Testis (tissue), 3 donors: ENCODE results near the gene GOLGA6L2. TPM values are rescaled to one million over a fixed set of nuclear protein-coding genes. Genes with fewer than 3 reads are reported as not detected.
"Not testable (repeated sequence)": the region's sequence is repeated elsewhere in the genome, so short reads cannot be mapped to it uniquely, and the experiment has no call there.

Experiments
- DNase-seq: peaks from one replicate; pipeline ENCODE4 v3.0.0-alpha.2; 2019
- H3K27ac ChIP-seq, 2 donors: fragments of 200-600 bp; sonication (generic); one replicate each; pipeline ENCODE4 v1.5.1; 2019
- H3K27me3 ChIP-seq: fragments of 200-600 bp; sonication (generic); one replicate; pipeline ENCODE4 v1.5.1; 2019
- H3K36me3 ChIP-seq: fragments of 200-600 bp; sonication (generic); one replicate; pipeline ENCODE4 v1.5.1; 2017; ENCODE audit warnings: low read depth; ENCODE audit errors: missing control alignments
- H3K4me1 ChIP-seq: fragments of 200-600 bp; sonication (generic); one replicate; pipeline ENCODE4 v1.5.1; 2019
- H3K4me3 ChIP-seq, 2 donors: fragments of 200-600 bp; sonication (generic); one replicate each; pipeline ENCODE4 v1.5.1; 2017 to 2019
- H3K9me3 ChIP-seq: fragments of 200-600 bp; sonication (generic); one replicate; pipeline ENCODE4 v1.5.1; 2017
- POLR2A ChIP-seq: fragments of 450-650 bp; IDR thresholded peaks from one replicate; pipeline ENCODE4 v1.6.1; 2017; ENCODE audit warnings: antibody characterized with exemption, mild to moderate bottlenecking, moderate library complexity
- WGBS, 2 donors: methylation state at CpG; one replicate each; pipeline ENCODE4 v1.1.5; 2018; 5-methylcytosine and 5-hydroxymethylcytosine counted together
- intact Hi-C: fragments of 100-400 bp; cut with DNase I; formaldehyde crosslinking; loops from one replicate; pipeline ENCODE4 v1.15.1; 2023; ENCODE audit warnings: low total_unique reads
- polyA plus RNA-seq: library from polyadenylated mRNA; stranded (reverse); fragments of 350-450 nt; fragmentation: Illumina TruSeq; extraction: RNeasy Lipid Tissue Mini Kit (QIAGEN cat#74804); gene quantifications from one replicate; pipeline ENCODE4 v1.2.3, GENCODE V29; 2014; ENCODE audit warnings: low read depth, low replicate concordance; ENCODE audit not compliant: insufficient read depth
- total RNA-seq, 2 donors: library from RNA; depleted of rRNA; stranded (reverse); fragments of >200 nt; gene quantifications; one replicate each; pipeline ENCODE4 v1.2.3, GENCODE V29; 2016
- TF ChIP-seq, protein P1 (sequence below), 3 experiments: fragments of 450-650 bp in 2 of 3; fragments of 200-600 bp in 1 of 3; sonication (generic) in 1 of 3; IDR thresholded peaks; one replicate each; pipeline ENCODE4 v1.5.1; 2016 to 2019; ENCODE audit warnings: antibody characterized with exemption in 3 of 3, mild to moderate bottlenecking in 2 of 3, moderate library complexity in 1 of 3

The GOLGA6L2 gene
- total and polyA plus RNA-seq, 3 donors from 2014 or later: 4.2 to 32.0 (median 14.6) TPM

DNA sequence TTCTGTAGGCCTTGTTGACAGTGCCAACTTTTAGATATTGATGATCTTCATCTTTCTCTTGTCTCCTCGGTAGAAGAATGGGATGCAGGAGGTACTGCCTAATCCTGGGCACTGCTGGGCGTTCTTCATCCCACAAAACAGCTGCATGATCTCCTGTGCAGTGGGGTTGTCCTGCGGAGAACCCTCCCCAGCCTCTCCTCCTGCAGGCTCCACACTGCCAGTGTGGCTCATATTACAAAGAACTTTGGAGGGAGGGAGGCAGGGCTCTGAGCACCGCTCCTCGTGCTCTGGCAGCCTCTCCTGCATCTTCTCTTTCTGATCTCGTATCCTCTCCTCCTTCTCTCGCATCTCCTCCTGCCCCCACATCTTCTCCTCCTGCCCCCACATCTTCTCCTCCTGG, 7.5 kb downstream of the GOLGA6L2 start:
- no peak overlapping the region for H3K27ac ChIP-seq
- H3K9me3 ChIP-seq: no peaks in the 10 kb centered on the region
- TF ChIP-seq, protein P1, sequence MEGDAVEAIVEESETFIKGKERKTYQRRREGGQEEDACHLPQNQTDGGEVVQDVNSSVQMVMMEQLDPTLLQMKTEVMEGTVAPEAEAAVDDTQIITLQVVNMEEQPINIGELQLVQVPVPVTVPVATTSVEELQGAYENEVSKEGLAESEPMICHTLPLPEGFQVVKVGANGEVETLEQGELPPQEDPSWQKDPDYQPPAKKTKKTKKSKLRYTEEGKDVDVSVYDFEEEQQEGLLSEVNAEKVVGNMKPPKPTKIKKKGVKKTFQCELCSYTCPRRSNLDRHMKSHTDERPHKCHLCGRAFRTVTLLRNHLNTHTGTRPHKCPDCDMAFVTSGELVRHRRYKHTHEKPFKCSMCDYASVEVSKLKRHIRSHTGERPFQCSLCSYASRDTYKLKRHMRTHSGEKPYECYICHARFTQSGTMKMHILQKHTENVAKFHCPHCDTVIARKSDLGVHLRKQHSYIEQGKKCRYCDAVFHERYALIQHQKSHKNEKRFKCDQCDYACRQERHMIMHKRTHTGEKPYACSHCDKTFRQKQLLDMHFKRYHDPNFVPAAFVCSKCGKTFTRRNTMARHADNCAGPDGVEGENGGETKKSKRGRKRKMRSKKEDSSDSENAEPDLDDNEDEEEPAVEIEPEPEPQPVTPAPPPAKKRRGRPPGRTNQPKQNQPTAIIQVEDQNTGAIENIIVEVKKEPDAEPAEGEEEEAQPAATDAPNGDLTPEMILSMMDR (IDR thresholded peaks at IDR 0.05): no peak
- H3K27me3 ChIP-seq: no peaks in the 10 kb centered on the region
- intact Hi-C loops: no loop called here
- H3K4me1 ChIP-seq: no peaks in the 10 kb centered on the region
- WGBS, 2 donors: 70% methylated on average over 3 to 7 of the region's 7 CpGs
- H3K4me3 ChIP-seq: no peak overlapping the region
- H3K36me3 ChIP-seq: no peaks in the 10 kb centered on the region
- no peak for DNase-seq

DNA sequence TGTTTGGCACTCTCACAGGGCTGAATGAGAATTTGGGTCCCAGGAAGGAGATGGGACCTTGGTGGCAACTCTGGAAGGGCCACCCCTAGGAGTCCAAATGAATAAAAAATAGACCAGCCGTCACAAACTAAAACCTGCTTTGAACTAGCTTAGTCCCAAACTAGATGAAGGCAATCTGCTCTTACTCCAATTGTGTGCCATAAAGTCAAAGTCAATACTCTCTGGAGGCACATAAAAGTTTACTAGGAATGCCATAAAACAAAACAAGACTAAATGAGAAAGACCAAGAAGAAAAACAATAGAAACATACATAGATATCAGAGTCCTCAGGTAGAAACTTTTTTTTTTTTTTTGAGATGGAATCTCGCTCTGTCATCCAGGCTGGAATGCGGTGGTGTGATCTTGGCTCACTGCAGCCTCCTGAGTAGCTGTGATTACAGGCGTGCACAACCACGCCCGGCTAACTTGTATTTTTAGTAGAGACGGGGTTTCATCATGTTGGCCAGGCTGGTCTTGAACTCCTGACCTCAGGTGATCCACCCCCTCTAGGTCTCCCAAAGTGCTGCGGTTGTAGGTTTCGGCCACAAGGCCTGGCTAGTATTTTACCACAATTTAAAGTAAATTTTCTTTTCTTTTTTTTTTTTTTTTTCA, 8.1 kb downstream of the GOLGA6L2 start:
- DNase-seq: no peak
- no peaks in the 10 kb centered on the region for H3K36me3 ChIP-seq
- 77 to 80% methylated on average over 9 of the region's 9 CpGs for WGBS, 2 donors
- H3K27ac ChIP-seq: no peak overlapping the region
- H3K9me3 ChIP-seq: no peaks in the 10 kb centered on the region
- H3K4me1 ChIP-seq: no peaks in the 10 kb centered on the region
- no peaks in the 10 kb centered on the region for H3K27me3 ChIP-seq
- intact Hi-C loops: no loop called here
- TF ChIP-seq, protein P1 (IDR thresholded peaks at IDR 0.05): no peak
- no peak for TF ChIP-seq POLR2A
- H3K4me3 ChIP-seq: no peak overlapping the region

DNA sequence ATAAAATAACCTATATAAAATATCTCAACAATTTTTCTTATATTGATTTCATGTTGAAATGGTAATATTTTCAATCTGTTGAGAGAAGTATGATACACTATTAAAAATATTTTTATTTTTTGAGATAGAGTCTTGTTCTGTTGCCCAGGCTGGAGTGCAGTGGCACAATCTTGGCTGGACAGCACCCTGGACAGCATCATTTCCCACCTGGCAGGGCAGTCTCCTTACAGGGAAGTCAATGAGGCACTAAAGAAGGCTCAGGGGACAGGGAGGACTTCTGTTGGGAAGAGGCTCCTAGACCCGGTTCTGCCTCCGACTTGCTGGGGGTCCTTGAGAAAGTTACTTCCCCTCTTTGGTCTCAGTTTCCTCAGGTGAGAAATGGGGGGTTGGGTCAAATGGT, 9.4 kb downstream of the GOLGA6L2 start:
- Histone ChIP-seq H3K4me3 (no peak overlapping the region), H3K9me3 (no peaks in the 10 kb centered on the region), H3K27ac (no peak overlapping the region), H3K36me3 (no peaks in the 10 kb centered on the region), H3K4me1 (no peaks in the 10 kb centered on the region), H3K27me3 (no peaks in the 10 kb centered on the region)
- intact Hi-C loops: no loop called here
- 82 to 85% methylated on average over 2 of the region's 2 CpGs for WGBS, 2 donors
- TF ChIP-seq, protein P1 (IDR thresholded peaks at IDR 0.05): no peak
- no peak for TF ChIP-seq POLR2A
- no peak for DNase-seq

DNA sequence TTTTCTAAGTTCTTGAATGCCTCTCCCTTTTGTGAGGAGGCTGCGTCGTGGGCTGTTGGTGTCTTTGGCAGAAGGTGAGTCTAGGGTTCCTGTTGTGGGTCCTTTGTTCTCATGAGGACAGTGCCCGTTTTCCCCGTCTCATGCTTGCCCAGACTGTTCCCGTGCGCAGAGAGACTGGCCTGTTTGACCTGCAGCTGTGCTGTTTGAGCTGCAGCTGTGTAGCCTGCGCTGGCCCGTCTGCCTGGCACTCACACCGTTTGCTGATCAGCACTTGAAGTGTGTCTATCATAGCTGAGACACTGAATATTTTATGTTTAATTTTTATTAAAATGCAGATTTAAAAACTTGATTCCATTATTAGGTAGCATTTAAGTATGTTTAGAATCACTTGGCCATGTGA, 9.9 kb downstream of the GOLGA6L2 start:
- H3K4me1 ChIP-seq: no peaks in the 10 kb centered on the region
- H3K9me3 ChIP-seq: no peaks in the 10 kb centered on the region
- no peak overlapping the region for H3K27ac ChIP-seq
- H3K27me3 ChIP-seq: no peaks in the 10 kb centered on the region
- TF ChIP-seq, protein P1 (IDR thresholded peaks at IDR 0.05): no peak
- TF ChIP-seq POLR2A: no peak
- no peak overlapping the region for H3K4me3 ChIP-seq
- no peaks in the 10 kb centered on the region for H3K36me3 ChIP-seq
- no peak for DNase-seq
- intact Hi-C loops: no loop called here
- WGBS, 2 donors: 76 to 77% methylated on average over 9 of the region's 9 CpGs

DNA sequence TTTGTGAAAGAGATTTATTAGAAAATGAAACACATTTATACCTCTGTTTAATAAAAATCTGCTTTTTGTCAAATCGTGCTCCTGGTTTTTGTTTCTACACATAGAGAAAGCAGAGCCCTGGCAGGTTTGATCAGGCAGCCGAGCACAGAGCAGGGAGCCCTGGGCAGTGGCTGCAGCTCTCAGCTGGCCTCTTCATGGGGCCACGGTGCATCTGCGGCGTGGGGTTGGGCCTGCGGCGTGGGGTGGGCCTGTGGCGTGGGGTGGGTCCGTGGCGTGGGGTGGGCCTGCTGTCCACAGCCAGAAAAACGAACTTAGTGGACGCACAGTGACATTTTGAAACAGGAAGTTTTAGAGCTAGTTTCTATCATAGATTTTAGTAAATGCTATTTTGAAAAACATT, 10.6 kb downstream of the GOLGA6L2 start:
- no peak for DNase-seq
- intact Hi-C loops: no loop called here
- TF ChIP-seq, protein P1 (IDR thresholded peaks at IDR 0.05): no peak
- TF ChIP-seq POLR2A: no peak
- no peaks in the 10 kb centered on the region for H3K9me3 ChIP-seq
- 80 to 87% methylated on average over 12 of the region's 12 CpGs for WGBS, 2 donors
- H3K27ac ChIP-seq: no peak overlapping the region
- H3K4me3 ChIP-seq: no peak overlapping the region
- no peaks in the 10 kb centered on the region for H3K4me1 ChIP-seq
- H3K36me3 ChIP-seq: no peaks in the 10 kb centered on the region
- H3K27me3 ChIP-seq: no peaks in the 10 kb centered on the region

DNA sequence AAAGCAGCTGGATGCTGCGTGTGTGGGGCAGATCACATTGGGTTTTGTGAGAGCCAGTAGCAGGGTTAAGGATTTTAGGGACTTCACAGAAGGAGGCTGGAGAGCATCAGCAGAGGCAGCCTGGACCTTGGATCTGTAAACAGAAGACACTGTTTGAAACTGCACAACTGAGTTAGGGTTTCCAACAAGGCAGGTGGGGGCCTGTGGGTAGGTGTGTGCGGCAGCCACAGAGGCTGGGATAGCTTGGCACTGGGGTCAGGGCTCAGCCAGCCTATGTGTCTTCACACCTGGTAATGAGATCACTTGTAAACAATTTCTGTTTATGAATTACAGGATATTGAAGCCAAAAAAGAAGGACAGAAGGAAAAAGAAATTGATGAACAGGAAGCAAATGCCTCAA, 12.3 kb downstream of the GOLGA6L2 start:
- intact Hi-C loops: not testable (repeated sequence)
- 63 to 89% methylated on average over 1 to 2 of the region's 2 CpGs for WGBS, 2 donors

DNA sequence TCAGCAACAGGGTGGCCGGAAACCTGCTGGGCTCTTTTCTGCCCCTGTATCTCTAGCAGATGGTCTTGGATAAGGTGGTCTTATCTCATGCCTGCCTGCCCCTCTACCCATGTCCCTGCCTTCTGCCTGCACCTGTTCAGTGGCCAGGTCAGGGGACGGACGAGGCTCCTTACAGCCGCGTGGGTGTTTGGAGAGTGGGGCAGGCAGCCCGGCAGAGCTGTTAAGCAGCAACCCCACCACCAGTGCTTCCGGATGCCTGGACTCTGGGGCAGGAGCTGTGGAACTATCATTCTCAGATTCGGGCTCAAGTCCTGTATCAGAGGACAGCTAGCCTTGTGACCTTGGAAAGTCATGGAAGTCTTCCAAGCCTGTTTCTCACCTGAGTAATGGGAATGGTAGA, 21.7 kb downstream of the GOLGA6L2 start:
- H3K9me3 ChIP-seq, H3K36me3 ChIP-seq, H3K27me3 ChIP-seq, H3K27ac ChIP-seq, H3K4me1 ChIP-seq, intact Hi-C loops, DNase-seq, H3K4me3 ChIP-seq: not testable (repeated sequence)
- WGBS, 2 donors: 82 to 89% methylated on average over 3 to 5 of the region's 8 CpGs

More for the DNA sequence above, 12.3 kb downstream of the GOLGA6L2 start:
- H3K4me3 ChIP-seq, H3K27me3 ChIP-seq, H3K36me3 ChIP-seq, H3K9me3 ChIP-seq, DNase-seq, H3K27ac ChIP-seq, H3K4me1 ChIP-seq: not testable (repeated sequence)
